Panc1 (cell line): ENCODE data around the gene GORASP2. TPM values are rescaled to one million over a fixed set of nuclear protein-coding genes. Genes with fewer than 3 reads are reported as not detected.

Experiments used
- ATAC-seq: fragments of 200-7000 bp; cut with Tn5 transposase; 2 replicates; pipeline ENCODE4 v1.9.1; 2020; ENCODE audit warnings: mild to moderate bottlenecking, moderate library complexity
- BruUV-seq: library from RNA; stranded (reverse); fragments of 400-500 nt; replicated peaks from 2 replicates; lab custom pipeline; 2021; lab: Mats Ljungman, UMichigan
- CTCF ChIA-PET: fragments of 300-600 bp; sonication (Branson Sonifier 250); formaldehyde crosslinking; loops from one replicate; lab custom pipeline; 2022; ENCODE audit warnings: antibody characterized with exemption; lab: Charles Lee
- POLR2A ChIA-PET: fragments of 300-600 bp; sonication (Branson Sonifier 250); formaldehyde crosslinking; loops from one replicate; lab custom pipeline; 2022; ENCODE audit warnings: antibody characterized with exemption; lab: Charles Lee
- DNase-seq: peaks from one replicate; pipeline ENCODE4 v3.0.0-alpha.2; 2010; ENCODE audit warnings: low read depth, low spot score
- H3K27ac ChIP-seq: 2 replicates; pipeline ENCODE4 v1.5.1; 2011; ENCODE audit warnings: mild to moderate bottlenecking, low read length, inconsistent platforms
- H3K27me3 ChIP-seq: fragments of 200-500 bp; sonication (Bioruptor generic); 2 replicates; pipeline ENCODE4 v1.6.0; 2014; ENCODE audit warnings: low read length, inconsistent platforms; ENCODE audit not compliant: control insufficient read depth, insufficient read depth
- H3K36me3 ChIP-seq: fragments of 200-500 bp; sonication (Bioruptor generic); 2 replicates; pipeline ENCODE4 v1.5.1; 2014; ENCODE audit warnings: inconsistent platforms, mild to moderate bottlenecking, low read length, moderate library complexity; ENCODE audit not compliant: control insufficient read depth, insufficient read depth
- H3K4me1 ChIP-seq: 2 replicates; pipeline ENCODE4 v1.5.1; 2011; ENCODE audit warnings: inconsistent platforms, mild to moderate bottlenecking, low read length, moderate library complexity; ENCODE audit not compliant: control insufficient read depth, insufficient read depth
- H3K4me3 ChIP-seq, 2 experiments: 2 replicates each; pipeline ENCODE4 v1.5.1; 2011 to 2012; ENCODE audit warnings: low read depth in 2 of 2, low read length in 2 of 2, mild to moderate bottlenecking in 2 of 2, inconsistent platforms in 1 of 2, moderate library complexity in 1 of 2
- H3K9me3 ChIP-seq: fragments of 200-500 bp; sonication (Bioruptor generic); 2 replicates; pipeline ENCODE4 v1.5.1; 2014; ENCODE audit warnings: low read depth, mild to moderate bottlenecking, inconsistent platforms, low read length, moderate library complexity; ENCODE audit not compliant: control insufficient read depth, insufficient read depth
- POLR2AphosphoS5 ChIP-seq: IDR thresholded peaks from 2 replicates; pipeline ENCODE4 v1.6.1; 2012; ENCODE audit warnings: mild to moderate bottlenecking, low read depth, low read length, moderate library complexity
- SIN3A ChIP-seq: IDR thresholded peaks from 2 replicates; pipeline ENCODE4 v1.6.1; 2012; ENCODE audit warnings: low read depth, mild to moderate bottlenecking, low read length, moderate library complexity, borderline replicate concordance; ENCODE audit not compliant: insufficient read depth
- TCF7L2 ChIP-seq: IDR thresholded peaks from 2 replicates; pipeline ENCODE4 v1.6.1; 2011; ENCODE audit warnings: mild to moderate bottlenecking, low read depth, low read length, inconsistent platforms
- in situ Hi-C: cut with HindIII; loops from 2 replicates; pipeline ENCODE4 v1.10.0; 2016; ENCODE audit warnings: low sequenced_read_pairs, low pct_unique_long_range_greater_than_20kb
- intact Hi-C: fragments of 100-400 bp; cut with micrococcal nuclease; formaldehyde crosslinking; loops from one replicate; pipeline ENCODE4 v1.10.0; 2022; ENCODE audit not compliant: unreplicated experiment
- total RNA-seq: library from RNA; stranded (reverse); gene quantifications from one replicate; pipeline ENCODE4 v1.2.1, GENCODE V29; 2021; ENCODE audit not compliant: unreplicated experiment
- TF ChIP-seq, protein P1 (sequence below): fragments of 450-650 bp; IDR thresholded peaks from 2 replicates; pipeline ENCODE4 v1.5.1; 2017; ENCODE audit warnings: mild to moderate bottlenecking
- TF ChIP-seq, protein P2 (sequence below), 2 experiments: IDR thresholded peaks; 2 replicates each; pipeline ENCODE4 v1.6.1; 2011 to 2012; ENCODE audit warnings: low read depth in 2 of 2, control low read depth in 1 of 2, low read length in 1 of 2, mild to moderate bottlenecking in 1 of 2, moderate library complexity in 1 of 2; ENCODE audit not compliant: insufficient read depth in 1 of 2

GORASP2 gene
- total RNA-seq, 1 experiment from 2014 or later = 62.5 TPM

GRCh38 chr2:170968205-170969003, 39.4 kb downstream of the GORASP2 start:
- no peak overlapping the region for H3K4me3 ChIP-seq
- ATAC-seq (no peak), DNase-seq (no peak)
- no TSS peak for BruUV-seq
- POLR2A ChIA-PET = no interaction called here
- in situ Hi-C loops (no loop called here), intact Hi-C loops (no loop called here)
- no peak for TF ChIP-seq SIN3A
- no peak for TF ChIP-seq TCF7L2
- TF ChIP-seq POLR2AphosphoS5 = no peak
- CTCF ChIA-PET = no interaction called here
- H3K4me1 ChIP-seq = peaks cover 9% of the 10 kb centered on the region
- no peaks in the 10 kb centered on the region for H3K9me3 ChIP-seq
- no peaks in the 10 kb centered on the region for H3K27me3 ChIP-seq
- H3K27ac ChIP-seq = no peak overlapping the region
- H3K36me3 ChIP-seq = peaks cover 9% of the 10 kb centered on the region

DNA sequence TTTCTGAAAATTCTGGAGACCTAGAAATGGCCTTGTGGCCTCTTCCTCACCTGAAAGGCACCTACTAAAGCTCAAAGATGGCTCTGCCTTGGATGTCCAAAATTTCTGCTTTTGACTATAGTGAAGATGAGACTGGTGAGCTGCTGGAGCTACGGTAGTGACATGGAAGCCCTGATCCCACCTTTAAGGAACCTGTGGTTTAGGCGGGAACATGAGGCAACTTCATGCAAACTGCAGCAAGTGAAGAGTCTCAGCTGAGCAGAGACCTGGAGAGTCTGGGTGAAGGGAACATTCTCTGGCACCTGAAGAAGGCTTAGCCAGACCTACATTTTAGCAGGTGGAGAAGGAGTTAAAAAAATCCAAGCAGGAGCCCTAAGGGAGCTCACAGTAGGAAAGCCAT, 40.0 kb downstream of the GORASP2 start:
- CTCF ChIA-PET = no interaction called here
- intact Hi-C loops (no loop called here), in situ Hi-C loops (no loop called here)
- ATAC-seq = no peak
- H3K4me1 ChIP-seq = peaks cover 9% of the 10 kb centered on the region
- DNase-seq = no peak
- H3K4me3 ChIP-seq = no peak overlapping the region
- H3K9me3 ChIP-seq = no peaks in the 10 kb centered on the region
- peaks cover 9% of the 10 kb centered on the region for H3K36me3 ChIP-seq
- no peak overlapping the region for H3K27ac ChIP-seq
- POLR2A ChIA-PET = no interaction called here
- no TSS peak for BruUV-seq
- H3K27me3 ChIP-seq = no peaks in the 10 kb centered on the region
- TF ChIP-seq, protein P1, sequence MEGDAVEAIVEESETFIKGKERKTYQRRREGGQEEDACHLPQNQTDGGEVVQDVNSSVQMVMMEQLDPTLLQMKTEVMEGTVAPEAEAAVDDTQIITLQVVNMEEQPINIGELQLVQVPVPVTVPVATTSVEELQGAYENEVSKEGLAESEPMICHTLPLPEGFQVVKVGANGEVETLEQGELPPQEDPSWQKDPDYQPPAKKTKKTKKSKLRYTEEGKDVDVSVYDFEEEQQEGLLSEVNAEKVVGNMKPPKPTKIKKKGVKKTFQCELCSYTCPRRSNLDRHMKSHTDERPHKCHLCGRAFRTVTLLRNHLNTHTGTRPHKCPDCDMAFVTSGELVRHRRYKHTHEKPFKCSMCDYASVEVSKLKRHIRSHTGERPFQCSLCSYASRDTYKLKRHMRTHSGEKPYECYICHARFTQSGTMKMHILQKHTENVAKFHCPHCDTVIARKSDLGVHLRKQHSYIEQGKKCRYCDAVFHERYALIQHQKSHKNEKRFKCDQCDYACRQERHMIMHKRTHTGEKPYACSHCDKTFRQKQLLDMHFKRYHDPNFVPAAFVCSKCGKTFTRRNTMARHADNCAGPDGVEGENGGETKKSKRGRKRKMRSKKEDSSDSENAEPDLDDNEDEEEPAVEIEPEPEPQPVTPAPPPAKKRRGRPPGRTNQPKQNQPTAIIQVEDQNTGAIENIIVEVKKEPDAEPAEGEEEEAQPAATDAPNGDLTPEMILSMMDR = no peak
- no peak for TF ChIP-seq POLR2AphosphoS5
- no peak for TF ChIP-seq SIN3A
- TF ChIP-seq, protein P2, sequence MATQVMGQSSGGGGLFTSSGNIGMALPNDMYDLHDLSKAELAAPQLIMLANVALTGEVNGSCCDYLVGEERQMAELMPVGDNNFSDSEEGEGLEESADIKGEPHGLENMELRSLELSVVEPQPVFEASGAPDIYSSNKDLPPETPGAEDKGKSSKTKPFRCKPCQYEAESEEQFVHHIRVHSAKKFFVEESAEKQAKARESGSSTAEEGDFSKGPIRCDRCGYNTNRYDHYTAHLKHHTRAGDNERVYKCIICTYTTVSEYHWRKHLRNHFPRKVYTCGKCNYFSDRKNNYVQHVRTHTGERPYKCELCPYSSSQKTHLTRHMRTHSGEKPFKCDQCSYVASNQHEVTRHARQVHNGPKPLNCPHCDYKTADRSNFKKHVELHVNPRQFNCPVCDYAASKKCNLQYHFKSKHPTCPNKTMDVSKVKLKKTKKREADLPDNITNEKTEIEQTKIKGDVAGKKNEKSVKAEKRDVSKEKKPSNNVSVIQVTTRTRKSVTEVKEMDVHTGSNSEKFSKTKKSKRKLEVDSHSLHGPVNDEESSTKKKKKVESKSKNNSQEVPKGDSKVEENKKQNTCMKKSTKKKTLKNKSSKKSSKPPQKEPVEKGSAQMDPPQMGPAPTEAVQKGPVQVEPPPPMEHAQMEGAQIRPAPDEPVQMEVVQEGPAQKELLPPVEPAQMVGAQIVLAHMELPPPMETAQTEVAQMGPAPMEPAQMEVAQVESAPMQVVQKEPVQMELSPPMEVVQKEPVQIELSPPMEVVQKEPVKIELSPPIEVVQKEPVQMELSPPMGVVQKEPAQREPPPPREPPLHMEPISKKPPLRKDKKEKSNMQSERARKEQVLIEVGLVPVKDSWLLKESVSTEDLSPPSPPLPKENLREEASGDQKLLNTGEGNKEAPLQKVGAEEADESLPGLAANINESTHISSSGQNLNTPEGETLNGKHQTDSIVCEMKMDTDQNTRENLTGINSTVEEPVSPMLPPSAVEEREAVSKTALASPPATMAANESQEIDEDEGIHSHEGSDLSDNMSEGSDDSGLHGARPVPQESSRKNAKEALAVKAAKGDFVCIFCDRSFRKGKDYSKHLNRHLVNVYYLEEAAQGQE (IDR thresholded peaks at IDR 0.05; ENCODE audit: insufficient read depth in 1 of 2, low read depth in 2 of 2, low read length in 1 of 2) = no peak
- no peak for TF ChIP-seq TCF7L2
